Stimulated activated memory B cell treated with anti-CD40 and anti-IgM and Interleukin-4, amounts not matched to agents 10 μg/mL and 1 μg/mL and 100 μg/mL, for 72 hours (primary cell): ENCODE measurements around the gene PHF21A.
"Not testable (repeated sequence)": the region's sequence is repeated elsewhere in the genome, so short reads cannot be mapped to it uniquely, and the experiment has no call there.

Experiments used
- ATAC-seq: fragments of 150-1000 bp; cut with Tn5 transposase; 2 replicates; pipeline ENCODE4 v1.10.0; 2021
- H3K27ac Mint-ChIP-seq: one replicate; pipeline ENCODE4 v1.8.0; 2022; ENCODE audit warnings: mild to moderate bottlenecking, mixed read lengths
- H3K27me3 Mint-ChIP-seq: one replicate; pipeline ENCODE4 v1.8.0; 2022; ENCODE audit warnings: mixed read lengths
- H3K36me3 Mint-ChIP-seq: one replicate; pipeline ENCODE4 v1.8.0; 2022; ENCODE audit warnings: mixed read lengths
- H3K4me1 Mint-ChIP-seq: one replicate; pipeline ENCODE4 v1.8.0; 2022; ENCODE audit warnings: mixed read lengths
- H3K4me3 Mint-ChIP-seq: one replicate; pipeline ENCODE4 v1.8.0; 2022; ENCODE audit warnings: mild to moderate bottlenecking, moderate library complexity, mixed read lengths
- H3K9me3 Mint-ChIP-seq: one replicate; pipeline ENCODE4 v1.8.0; 2022; ENCODE audit warnings: mixed read lengths

Gene PHF21A

GRCh38 chr11:46045811-46046210 is 75.4 kb downstream of the PHF21A start:
- no peak overlapping the region for H3K4me3 Mint-ChIP-seq

GRCh38 chr11:46044601-46045000 is 76.7 kb downstream of the PHF21A start:
- no peak for ATAC-seq
- no peak overlapping the region for H3K4me3 Mint-ChIP-seq
- H3K9me3 Mint-ChIP-seq, result no peaks in the 10 kb centered on the region
- peaks cover 33% of the 10 kb centered on the region for H3K4me1 Mint-ChIP-seq
- no peaks in the 10 kb centered on the region for H3K27me3 Mint-ChIP-seq
- H3K36me3 Mint-ChIP-seq, result peaks cover 23% of the 10 kb centered on the region
- H3K27ac Mint-ChIP-seq, result no peak overlapping the region

More at GRCh38 chr11:46045811-46046210, 75.4 kb downstream of the PHF21A start:
- no peak for ATAC-seq
- H3K27ac Mint-ChIP-seq, result no peak overlapping the region
- no peaks in the 10 kb centered on the region for H3K27me3 Mint-ChIP-seq
- peaks cover 27% of the 10 kb centered on the region for H3K36me3 Mint-ChIP-seq
- peaks cover 23% of the 10 kb centered on the region for H3K4me1 Mint-ChIP-seq
- H3K9me3 Mint-ChIP-seq, result no peaks in the 10 kb centered on the region

DNA sequence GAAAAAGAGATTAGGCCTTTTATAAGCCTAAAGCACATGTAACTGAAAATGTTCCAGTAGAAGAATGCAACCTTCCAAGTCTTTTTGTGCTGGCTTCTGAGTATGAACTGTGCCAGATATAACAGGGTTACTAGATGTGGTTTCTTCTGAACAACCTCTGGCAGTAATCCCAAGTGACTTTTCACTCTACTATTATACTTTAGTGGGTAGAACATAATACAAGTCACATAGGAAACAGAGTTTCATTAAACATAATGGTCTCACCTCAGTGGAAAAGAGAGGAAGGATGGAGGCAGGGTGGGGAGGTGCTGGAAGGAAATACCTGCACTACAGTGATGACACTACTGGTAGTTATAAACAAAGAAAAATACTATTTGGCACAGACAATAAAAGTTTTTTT is 81.3 kb downstream of the PHF21A start:
- no peaks in the 10 kb centered on the region for H3K27me3 Mint-ChIP-seq
- H3K36me3 Mint-ChIP-seq, result peaks cover 13% of the 10 kb centered on the region
- no peak for ATAC-seq
- H3K4me3 Mint-ChIP-seq, result no peak overlapping the region
- no peaks in the 10 kb centered on the region for H3K9me3 Mint-ChIP-seq
- H3K4me1 Mint-ChIP-seq, result peaks cover 29% of the 10 kb centered on the region
- no peak overlapping the region for H3K27ac Mint-ChIP-seq

DNA sequence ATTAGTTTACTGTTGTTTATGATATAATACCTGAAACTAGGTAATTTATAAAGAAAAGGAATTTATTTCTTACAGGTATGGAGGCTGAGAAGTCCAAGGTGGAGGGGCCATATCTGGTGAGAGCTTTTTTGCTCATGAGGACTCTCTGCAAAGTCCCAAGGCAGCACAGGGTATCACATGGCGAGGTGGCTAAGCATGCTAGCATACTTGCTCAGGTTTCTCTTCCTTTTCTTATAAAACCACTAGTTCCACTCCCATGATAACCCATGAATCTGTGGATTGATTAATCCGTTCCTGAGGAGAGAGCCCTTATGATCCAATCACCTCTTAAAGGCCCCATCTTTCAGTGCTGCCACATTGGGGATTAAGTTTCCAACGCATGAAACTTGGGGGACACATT is 82.7 kb downstream of the PHF21A start:
- H3K27me3 Mint-ChIP-seq, result no peaks in the 10 kb centered on the region
- peaks cover 39% of the 10 kb centered on the region for H3K4me1 Mint-ChIP-seq
- peaks cover 24% of the 10 kb centered on the region for H3K36me3 Mint-ChIP-seq
- no peaks in the 10 kb centered on the region for H3K9me3 Mint-ChIP-seq
- ATAC-seq, result no peak
- H3K27ac Mint-ChIP-seq, result peak overlapping the region; percentile 49
- no peak overlapping the region for H3K4me3 Mint-ChIP-seq

GRCh38 chr11:46036969-46037368 is 84.3 kb downstream of the PHF21A start:
- Mint-ChIP-seq H3K27ac (no peak overlapping the region), H3K9me3 (no peaks in the 10 kb centered on the region), H3K36me3 (peaks cover 18% of the 10 kb centered on the region), H3K27me3 (no peaks in the 10 kb centered on the region), H3K4me1 (peaks cover 39% of the 10 kb centered on the region), H3K4me3 (no peak overlapping the region)
- no peak for ATAC-seq

- no peak overlapping the region for H3K27ac Mint-ChIP-seq
- H3K27me3 Mint-ChIP-seq, result no peaks in the 10 kb centered on the region
- peaks cover 18% of the 10 kb centered on the region for H3K36me3 Mint-ChIP-seq
- no peaks in the 10 kb centered on the region for H3K9me3 Mint-ChIP-seq
- no peak overlapping the region for H3K4me3 Mint-ChIP-seq
- peaks cover 30% of the 10 kb centered on the region for H3K4me1 Mint-ChIP-seq
- no peak for ATAC-seq
Observed at GRCh38 chr11:46036009-46036408, 85.2 kb downstream of the PHF21A start.

DNA sequence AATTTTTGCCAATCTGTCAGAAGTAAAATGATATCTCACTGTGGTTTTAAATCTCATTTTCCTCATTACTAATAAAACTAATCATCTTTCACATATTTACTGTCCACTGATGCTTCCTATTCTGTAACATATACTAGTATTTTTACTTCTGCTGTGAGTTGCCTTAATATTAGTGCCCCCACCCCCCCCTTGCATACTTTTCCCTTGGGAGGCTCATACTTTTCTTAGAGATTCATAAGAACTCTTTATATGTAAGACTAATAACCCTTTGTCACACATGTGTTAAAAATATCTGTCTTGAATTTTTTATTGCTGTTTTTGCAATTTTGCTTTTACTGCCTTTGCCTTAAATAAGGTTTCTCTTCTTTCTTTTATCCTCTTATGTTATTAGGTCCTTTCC is 87.2 kb downstream of the PHF21A start:
- Mint-ChIP-seq H3K4me3 (no peak overlapping the region), H3K27me3 (no peaks in the 10 kb centered on the region), H3K4me1 (peaks cover 17% of the 10 kb centered on the region), H3K9me3 (no peaks in the 10 kb centered on the region), H3K36me3 (peaks cover 18% of the 10 kb centered on the region), H3K27ac (no peak overlapping the region)
- ATAC-seq, result no peak

DNA sequence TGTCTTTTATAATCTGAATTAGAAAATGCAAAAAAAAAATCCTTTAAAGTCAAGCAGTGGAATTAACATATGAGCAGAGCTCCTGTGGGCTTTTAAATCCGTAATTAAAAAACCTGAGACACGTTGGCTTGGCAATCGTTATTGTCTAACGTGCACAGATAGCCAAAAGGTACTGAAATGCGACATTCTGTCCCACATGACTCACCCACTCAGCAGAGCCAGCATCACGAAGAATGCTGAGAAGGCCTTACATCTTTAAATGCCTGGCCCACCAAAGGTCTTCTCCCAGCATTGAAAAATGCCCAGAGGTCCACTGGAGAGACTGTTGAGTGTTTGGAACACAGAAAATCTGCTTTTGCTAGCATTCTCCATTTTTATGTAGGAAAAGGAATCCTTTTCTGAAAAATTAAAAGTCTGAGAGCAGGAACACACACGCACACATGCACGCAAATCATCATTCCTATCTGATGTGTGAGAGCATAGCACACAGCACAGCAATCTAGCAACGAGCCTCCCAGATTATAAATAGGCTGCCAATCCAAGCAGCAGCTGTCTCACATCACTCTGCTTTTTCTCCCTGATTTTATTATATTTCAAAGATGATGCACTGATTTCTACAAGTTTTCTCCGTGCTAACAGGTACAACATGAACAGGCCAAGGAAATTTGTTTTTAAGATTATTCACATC is 94.5 kb downstream of the PHF21A start:
- Mint-ChIP-seq H3K4me1 (peaks cover 8% of the 10 kb centered on the region), H3K27ac (no peak overlapping the region), H3K4me3 (no peak overlapping the region), H3K9me3 (no peaks in the 10 kb centered on the region), H3K36me3 (peaks cover 13% of the 10 kb centered on the region), H3K27me3 (no peaks in the 10 kb centered on the region)
- no peak for ATAC-seq

GRCh38 chr11:46020084-46020599 is 101.1 kb downstream of the PHF21A start:
- Mint-ChIP-seq H3K4me1 (peaks cover 13% of the 10 kb centered on the region), H3K27me3 (no peaks in the 10 kb centered on the region), H3K36me3 (peaks cover 19% of the 10 kb centered on the region), H3K27ac (no peak overlapping the region), H3K4me3 (no peak overlapping the region), H3K9me3 (no peaks in the 10 kb centered on the region)
- no peak for ATAC-seq

GRCh38 chr11:46018651-46019050 is 102.6 kb downstream of the PHF21A start:
- no peak overlapping the region for H3K27ac Mint-ChIP-seq
- peaks cover 5% of the 10 kb centered on the region for H3K4me1 Mint-ChIP-seq
- H3K36me3 Mint-ChIP-seq, result peaks cover 13% of the 10 kb centered on the region
- no peaks in the 10 kb centered on the region for H3K27me3 Mint-ChIP-seq
- H3K9me3 Mint-ChIP-seq, result no peaks in the 10 kb centered on the region
- no peak overlapping the region for H3K4me3 Mint-ChIP-seq
- ATAC-seq, result no peak

GRCh38 chr11:46017341-46017740 is 103.9 kb downstream of the PHF21A start:
- peaks cover 6% of the 10 kb centered on the region for H3K36me3 Mint-ChIP-seq
- ATAC-seq, result no peak
- H3K27ac Mint-ChIP-seq, result no peak overlapping the region
- H3K27me3 Mint-ChIP-seq, result no peaks in the 10 kb centered on the region
- H3K4me3 Mint-ChIP-seq, result no peak overlapping the region
- H3K9me3 Mint-ChIP-seq, result no peaks in the 10 kb centered on the region
- H3K4me1 Mint-ChIP-seq, result peaks cover 5% of the 10 kb centered on the region

DNA sequence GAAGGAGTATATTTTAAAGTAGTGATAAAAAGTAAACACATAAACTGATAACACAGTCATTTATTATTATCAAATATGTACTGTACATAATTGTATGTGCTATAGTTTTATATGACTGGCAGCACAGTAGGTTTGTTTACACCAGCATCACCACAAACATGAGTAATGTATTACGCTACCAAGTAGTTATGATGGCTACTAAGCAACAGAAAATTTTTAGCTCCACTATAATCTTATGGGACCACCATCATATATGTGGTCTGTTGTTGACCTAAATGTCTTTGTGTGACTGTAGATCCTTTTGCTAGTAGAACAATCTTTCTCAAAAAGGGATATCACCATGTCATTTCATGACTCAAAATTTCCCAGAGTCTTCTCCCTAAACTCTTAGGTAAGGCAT is 105.3 kb downstream of the PHF21A start:
- Mint-ChIP-seq H3K27me3 (no peaks in the 10 kb centered on the region), H3K4me1 (peaks cover 5% of the 10 kb centered on the region), H3K27ac (no peak overlapping the region), H3K9me3 (no peaks in the 10 kb centered on the region), H3K4me3 (no peak overlapping the region), H3K36me3 (peaks cover 6% of the 10 kb centered on the region)
- no peak for ATAC-seq

GRCh38 chr11:46014168-46014567 is 107.1 kb downstream of the PHF21A start:
- not testable (repeated sequence) for H3K9me3 Mint-ChIP-seq, H3K36me3 Mint-ChIP-seq, ATAC-seq, H3K4me3 Mint-ChIP-seq, H3K27me3 Mint-ChIP-seq, H3K4me1 Mint-ChIP-seq, H3K27ac Mint-ChIP-seq

DNA sequence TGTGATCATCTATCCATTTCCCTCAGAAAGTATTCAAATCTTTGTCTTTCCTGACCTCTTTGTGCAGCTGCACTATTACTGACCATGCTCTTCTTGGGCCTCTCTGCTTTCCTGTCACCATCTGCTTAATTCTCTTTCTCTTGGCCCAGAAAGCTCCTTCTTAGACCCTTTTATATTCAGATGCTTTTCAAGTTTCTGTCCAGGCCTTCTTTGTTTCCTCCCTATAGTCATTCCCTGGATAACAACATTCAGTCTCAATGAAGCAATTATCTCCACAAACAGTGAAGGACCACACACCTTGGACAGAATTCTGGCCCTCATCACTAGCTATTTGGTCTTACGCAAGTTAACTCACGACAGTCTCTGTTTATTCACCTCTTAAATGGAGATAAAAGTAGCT is 109.1 kb downstream of the PHF21A start:
- no peaks in the 10 kb centered on the region for H3K4me1 Mint-ChIP-seq
- H3K27ac Mint-ChIP-seq, result no peak overlapping the region
- H3K27me3 Mint-ChIP-seq, result no peaks in the 10 kb centered on the region
- no peak for ATAC-seq
- H3K9me3 Mint-ChIP-seq, result no peaks in the 10 kb centered on the region
- H3K4me3 Mint-ChIP-seq, result no peak overlapping the region
- peaks cover 6% of the 10 kb centered on the region for H3K36me3 Mint-ChIP-seq

DNA sequence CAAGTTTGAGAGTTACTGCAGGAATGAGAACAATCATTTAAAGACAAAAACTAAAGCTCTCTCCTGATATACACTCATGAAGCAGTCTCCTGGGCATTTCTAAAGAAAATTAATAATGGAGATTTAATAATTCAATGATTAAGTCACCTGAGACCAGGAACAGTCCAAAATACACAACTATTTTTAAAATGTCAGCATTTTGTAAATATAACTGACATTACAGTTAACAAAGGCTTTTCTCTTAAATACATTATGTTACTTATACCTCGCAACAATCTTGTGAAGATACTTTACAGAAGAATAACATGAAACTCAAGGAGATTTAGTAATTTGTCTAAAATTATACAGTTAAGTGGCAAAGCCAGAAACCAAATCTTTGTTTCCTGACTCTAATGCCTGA is 111.2 kb downstream of the PHF21A start:
- no peak overlapping the region for H3K4me3 Mint-ChIP-seq
- no peaks in the 10 kb centered on the region for H3K9me3 Mint-ChIP-seq
- H3K4me1 Mint-ChIP-seq, result peaks cover 6% of the 10 kb centered on the region
- ATAC-seq, result no peak
- no peaks in the 10 kb centered on the region for H3K27me3 Mint-ChIP-seq
- H3K27ac Mint-ChIP-seq, result no peak overlapping the region
- no peaks in the 10 kb centered on the region for H3K36me3 Mint-ChIP-seq

DNA sequence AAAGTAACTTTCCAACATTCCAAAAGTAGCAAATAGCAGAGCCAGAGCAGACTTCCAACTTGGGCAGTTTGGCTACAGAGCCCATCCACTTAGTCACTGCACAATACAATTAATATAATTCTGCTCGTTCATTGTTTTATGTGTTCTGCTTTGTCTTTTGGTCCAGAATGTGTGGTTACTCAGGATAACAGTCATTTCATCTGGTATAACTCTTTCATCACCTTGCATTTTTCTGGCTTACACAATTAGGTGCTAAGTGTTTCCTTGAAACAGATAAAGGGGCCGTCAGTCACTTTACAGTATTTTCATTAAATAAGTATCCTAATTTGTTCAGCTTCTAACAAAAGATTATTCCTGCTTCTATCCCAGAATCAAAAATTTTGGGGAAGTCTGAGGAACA is 111.6 kb downstream of the PHF21A start:
- Mint-ChIP-seq H3K4me1 (peaks cover 6% of the 10 kb centered on the region), H3K27me3 (no peaks in the 10 kb centered on the region), H3K4me3 (no peak overlapping the region), H3K36me3 (no peaks in the 10 kb centered on the region), H3K9me3 (no peaks in the 10 kb centered on the region), H3K27ac (peak overlapping the region; percentile 29)
- no peak for ATAC-seq
